GM12864 (cell line): ENCODE data around the gene IGFBP4.

Experiments
- DNase-seq: peaks from one replicate; pipeline ENCODE4 v3.0.0-alpha.2; 2011; ENCODE audit warnings: low read depth
- H3K4me3 ChIP-seq: 2 replicates; pipeline ENCODE4 v1.5.1; 2011; ENCODE audit warnings: mild to moderate bottlenecking, low read depth, low read length, control low read depth
- TF ChIP-seq, protein P1 (sequence below): IDR thresholded peaks from 2 replicates; pipeline ENCODE4 v1.5.1; 2011; ENCODE audit warnings: low read depth, mild to moderate bottlenecking, moderate library complexity, low read length, control low read depth, inconsistent platforms; ENCODE audit errors: missing control alignments

IGFBP4 gene

GRCh38 chr17:40460604-40460967 lies 17.3 kb downstream of the IGFBP4 start:
- TF ChIP-seq, protein P1, sequence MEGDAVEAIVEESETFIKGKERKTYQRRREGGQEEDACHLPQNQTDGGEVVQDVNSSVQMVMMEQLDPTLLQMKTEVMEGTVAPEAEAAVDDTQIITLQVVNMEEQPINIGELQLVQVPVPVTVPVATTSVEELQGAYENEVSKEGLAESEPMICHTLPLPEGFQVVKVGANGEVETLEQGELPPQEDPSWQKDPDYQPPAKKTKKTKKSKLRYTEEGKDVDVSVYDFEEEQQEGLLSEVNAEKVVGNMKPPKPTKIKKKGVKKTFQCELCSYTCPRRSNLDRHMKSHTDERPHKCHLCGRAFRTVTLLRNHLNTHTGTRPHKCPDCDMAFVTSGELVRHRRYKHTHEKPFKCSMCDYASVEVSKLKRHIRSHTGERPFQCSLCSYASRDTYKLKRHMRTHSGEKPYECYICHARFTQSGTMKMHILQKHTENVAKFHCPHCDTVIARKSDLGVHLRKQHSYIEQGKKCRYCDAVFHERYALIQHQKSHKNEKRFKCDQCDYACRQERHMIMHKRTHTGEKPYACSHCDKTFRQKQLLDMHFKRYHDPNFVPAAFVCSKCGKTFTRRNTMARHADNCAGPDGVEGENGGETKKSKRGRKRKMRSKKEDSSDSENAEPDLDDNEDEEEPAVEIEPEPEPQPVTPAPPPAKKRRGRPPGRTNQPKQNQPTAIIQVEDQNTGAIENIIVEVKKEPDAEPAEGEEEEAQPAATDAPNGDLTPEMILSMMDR = no peak
- H3K4me3 ChIP-seq = no peak overlapping the region
- no peak for DNase-seq

DNA sequence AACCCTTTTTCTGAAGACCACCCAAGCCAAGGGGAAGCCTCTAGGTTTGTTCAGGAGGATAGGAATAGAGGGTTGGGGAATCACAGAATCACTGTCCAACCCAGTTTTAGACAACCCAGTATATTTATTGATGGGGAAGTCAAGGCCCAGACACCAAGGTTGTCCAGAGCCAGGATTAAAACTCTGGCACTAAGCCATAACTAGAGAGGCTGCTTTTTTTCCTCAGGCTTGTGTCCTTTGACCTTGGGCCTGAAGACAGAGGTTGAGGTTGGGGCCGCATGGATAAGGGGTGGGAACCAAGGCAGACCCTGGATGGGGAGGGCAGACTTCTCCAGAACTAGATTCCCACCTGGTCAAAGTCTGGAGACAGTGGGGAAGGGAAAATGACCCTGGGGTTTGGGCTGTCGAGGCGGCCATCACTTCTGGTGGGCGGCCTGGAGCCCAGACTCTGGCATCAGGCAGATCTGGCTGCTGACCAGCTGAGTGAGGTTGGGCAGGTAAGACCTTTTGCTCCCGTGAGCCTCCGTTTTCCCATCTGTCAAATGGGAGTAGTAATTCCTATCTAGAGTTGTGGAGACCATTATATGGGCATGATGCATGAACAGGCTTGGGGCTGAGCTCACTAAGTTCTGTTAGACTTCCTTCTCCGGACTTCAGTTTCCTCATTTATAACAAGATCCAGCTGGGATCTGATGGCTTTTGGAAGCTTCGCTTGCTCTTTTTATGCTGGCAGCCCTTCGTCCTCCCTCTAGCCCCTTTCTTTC lies 17.9 kb downstream of the IGFBP4 start:
- TF ChIP-seq, protein P1 = no peak
- H3K4me3 ChIP-seq = no peak overlapping the region
- no peak for DNase-seq

DNA sequence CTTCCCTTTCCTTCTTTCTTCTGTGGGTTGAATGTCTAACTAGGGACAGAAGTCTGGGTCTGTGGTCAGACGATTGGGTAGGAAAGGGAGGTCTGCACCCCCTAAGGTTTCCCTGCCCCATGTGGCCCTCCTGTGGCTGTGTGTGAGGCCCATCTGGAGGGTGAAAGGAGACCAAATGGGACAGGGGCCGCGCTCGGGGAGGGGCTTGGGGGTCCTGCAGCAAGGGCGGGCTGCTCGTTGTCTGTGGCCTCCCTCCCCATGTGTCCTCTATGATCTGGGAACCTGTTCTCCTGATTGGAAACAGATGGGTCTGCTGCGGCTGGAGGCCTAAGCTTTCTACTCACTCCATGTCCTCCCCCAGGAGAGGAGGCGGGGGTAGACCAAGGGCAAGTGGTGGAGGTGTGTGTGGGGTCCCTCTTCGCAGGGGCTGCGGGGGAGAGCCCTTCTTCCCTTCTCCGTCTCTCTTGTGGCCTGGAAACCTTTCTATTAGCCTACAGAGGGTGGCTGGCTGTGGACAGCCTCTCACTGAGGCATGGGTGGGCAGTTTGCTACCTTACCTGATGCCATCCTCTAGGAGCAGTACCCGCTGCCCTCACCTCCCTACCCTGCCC lies 18.6 kb downstream of the IGFBP4 start:
- DNase-seq = no peak
- H3K4me3 ChIP-seq = no peak overlapping the region
- TF ChIP-seq, protein P1 = no peak

- DNase-seq = no peak
- TF ChIP-seq, protein P1 = no peak
- no peak overlapping the region for H3K4me3 ChIP-seq
Observed at GRCh38 chr17:40462343-40463121, 19.3 kb downstream of the IGFBP4 start.

GRCh38 chr17:40463122-40463550 lies 19.9 kb downstream of the IGFBP4 start:
- no peak for DNase-seq
- TF ChIP-seq, protein P1 = no peak
- no peak overlapping the region for H3K4me3 ChIP-seq

DNA sequence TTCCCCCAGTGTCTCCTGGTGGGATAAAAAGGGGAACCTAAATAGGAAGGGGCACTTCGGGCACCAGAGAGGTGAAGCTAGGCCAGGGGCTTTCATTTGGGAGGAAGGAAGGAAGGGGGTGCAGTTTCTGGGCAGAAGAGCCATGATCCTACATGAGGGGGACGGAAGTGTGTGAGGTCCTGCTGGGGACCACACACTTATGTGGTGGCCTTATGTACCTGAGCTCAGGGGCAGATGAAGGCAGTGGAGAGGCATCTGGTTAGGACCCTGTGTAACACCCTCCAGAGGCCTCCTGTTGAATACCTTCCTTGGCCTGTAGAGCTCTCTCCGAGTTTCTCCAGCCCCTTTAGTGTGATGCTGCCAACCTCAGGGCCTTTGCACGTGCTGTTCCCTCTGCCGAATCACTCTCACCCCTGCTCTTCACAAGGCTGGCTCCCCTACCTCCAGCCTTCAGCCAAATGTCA lies 21.2 kb downstream of the IGFBP4 start:
- H3K4me3 ChIP-seq = no peak overlapping the region
- TF ChIP-seq, protein P1 = no peak
- DNase-seq = no peak
